GM21737 (cell line): ENCODE measurements around the gene FAM114A2.
"Not testable (repeated sequence)": the region's sequence is repeated elsewhere in the genome, so short reads cannot be mapped to it uniquely, and the experiment has no call there.

Experiments used
- ATAC-seq: cut with Tn5 transposase; IDR thresholded peaks from one replicate; pipeline ENCODE4 v1.9.1; 2021; ENCODE audit warnings: mild to moderate bottlenecking, moderate library complexity; ENCODE audit not compliant: unreplicated experiment

Gene FAM114A2

DNA sequence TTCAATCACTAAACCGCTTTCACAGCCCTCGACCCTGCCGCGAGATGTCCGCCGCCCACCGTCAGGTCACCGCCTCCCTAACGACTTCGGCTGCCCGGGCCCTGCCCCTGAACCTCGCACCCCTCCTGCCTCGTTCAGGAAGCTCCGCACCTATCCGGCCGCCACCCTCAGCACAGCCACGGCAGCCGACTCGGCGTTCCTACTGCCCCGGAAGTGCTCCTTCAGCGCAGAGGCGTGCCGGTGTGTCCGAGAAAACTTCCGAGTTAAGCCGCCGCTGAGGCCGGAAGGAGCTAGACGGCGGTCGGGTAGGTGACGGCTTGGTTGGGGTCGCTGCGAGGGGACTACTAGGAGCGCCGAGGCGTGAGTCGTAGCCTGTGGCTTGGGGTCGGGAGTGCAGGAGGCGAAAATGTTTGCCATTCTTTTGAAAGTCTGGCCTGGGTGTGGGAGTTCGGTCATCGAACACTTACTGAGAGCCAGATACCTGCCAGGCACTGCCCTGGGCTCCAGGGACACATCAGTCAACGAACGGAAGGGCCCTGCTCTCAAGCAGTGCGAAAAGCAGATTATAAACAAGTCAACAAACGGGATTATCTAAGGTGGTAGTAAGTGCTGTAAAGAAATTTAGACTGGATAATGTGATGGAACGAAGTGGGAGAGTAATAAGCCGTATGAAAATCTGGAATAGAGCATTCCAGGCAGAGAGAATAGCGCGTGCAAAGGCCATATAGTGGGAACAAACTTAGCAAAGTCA lies at the start of gene FAM114A2, which contains the start of gene MFAP3:
TSS of gene FAM114A2 (minus strand) at position 204 of the 751 bp plus-strand sequence. CDS start 3,957 bp downstream, outside the sequence.
TSS of gene MFAP3 (plus strand) at position 261 of the 751 bp plus-strand sequence. CDS start 10,756 bp downstream, outside the sequence.
- ATAC-seq: peak; percentile 99

DNA sequence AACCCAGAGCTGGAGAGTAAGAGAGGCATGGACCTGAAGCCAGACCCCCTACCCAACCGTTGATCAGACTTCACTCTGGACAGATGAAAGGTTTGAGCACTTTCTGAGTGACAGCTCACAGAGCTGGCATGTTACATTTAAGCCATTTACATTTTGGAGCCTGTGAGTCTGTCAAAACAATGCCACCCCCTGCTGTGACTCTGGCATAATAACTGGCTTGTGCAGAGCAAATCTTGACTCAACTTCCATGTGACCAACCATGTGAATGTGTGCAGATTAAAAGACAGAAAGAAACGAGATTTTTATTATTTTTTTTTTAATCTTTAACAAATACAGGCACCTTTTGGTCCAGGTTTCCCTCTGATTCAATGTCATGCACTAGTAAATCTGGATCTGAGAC lies 48.5 kb upstream of the FAM114A2 start:
- no peak for ATAC-seq

DNA sequence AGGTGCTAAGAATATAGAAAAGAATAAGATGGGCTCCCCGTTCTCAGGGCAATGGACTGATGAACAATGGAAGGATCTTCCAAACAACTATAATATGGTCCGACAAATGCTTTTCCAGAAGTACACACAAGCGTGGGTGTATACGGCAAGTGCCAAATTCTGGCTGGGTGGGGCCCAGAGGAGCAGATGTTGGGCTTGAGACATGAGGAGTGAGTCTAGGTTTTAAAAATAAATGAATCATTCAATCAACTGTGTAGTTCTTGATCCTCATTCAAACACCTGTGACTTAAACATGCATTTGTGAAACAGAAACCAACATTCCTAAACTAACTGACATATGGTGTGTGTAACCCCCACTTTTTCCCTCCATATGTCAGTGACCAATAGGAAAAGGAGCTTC lies 47.9 kb upstream of the FAM114A2 start:
- no peak for ATAC-seq

DNA sequence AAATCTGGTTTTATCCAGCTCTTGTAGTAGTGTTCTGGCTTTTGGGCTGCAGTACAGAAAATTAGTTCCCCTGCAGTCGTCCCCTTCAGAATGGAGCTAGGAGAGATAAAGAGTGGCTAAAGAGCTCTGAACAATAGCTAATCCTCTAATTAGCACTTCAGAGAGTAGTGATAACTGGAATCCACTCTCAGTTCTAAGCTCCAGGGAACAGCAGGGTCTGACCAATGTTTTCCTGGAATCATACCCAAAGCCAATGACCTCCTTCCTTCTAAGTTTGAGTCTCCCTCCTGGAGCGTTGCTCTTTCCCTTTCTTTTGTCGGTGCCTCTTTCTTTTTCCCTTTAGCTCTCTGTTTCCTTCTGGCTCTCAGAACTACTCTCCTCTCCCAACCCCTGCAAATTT lies 47.4 kb upstream of the FAM114A2 start:
- no peak for ATAC-seq

DNA sequence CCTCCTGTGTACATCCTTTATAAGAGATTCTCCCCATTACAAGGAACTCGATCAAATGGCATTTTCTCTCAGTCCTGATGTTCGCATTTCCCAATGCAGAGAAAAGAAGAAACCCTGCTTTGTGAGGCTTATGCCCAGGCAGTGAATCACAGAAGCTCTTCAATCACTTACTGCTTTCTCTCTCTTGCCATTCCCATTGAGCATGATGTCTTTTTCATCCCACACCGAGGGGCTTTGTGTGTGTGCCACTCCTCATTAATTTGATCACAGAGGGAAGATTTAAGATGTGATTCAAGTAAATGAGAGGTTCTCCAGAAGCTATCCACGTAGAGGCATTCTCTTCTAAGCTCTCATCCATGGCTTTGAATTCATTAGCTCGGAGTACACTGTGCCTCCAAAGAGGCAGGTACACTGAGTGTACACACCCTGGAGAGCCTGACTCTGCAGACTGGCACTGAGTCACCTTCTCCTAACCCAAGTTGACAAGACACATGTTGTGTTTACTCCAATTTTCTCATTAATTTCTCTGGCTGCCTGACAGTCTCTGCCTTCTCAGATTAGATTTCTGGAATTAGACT lies 45.4 kb upstream of the FAM114A2 start:
- ATAC-seq: no peak

DNA sequence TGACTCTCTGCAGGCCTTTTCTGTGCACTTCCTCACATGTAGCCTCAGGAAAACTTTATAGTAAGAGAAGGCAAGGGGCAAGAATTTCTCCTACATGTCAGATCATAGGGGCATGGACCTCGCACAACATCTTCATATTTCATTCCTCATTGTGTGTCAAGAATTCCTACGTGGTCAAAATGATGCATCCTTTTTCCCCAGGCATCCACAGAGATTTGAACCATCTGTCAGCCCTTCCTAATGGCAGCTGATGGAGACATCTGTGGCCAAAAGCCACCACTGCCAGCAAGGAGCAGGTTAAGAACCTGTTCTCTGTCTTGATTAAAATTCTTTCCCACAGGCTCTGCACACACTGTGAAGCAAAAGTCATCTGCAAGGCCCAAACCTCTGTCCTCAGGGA lies 42.5 kb upstream of the FAM114A2 start:
- ATAC-seq: no peak

DNA sequence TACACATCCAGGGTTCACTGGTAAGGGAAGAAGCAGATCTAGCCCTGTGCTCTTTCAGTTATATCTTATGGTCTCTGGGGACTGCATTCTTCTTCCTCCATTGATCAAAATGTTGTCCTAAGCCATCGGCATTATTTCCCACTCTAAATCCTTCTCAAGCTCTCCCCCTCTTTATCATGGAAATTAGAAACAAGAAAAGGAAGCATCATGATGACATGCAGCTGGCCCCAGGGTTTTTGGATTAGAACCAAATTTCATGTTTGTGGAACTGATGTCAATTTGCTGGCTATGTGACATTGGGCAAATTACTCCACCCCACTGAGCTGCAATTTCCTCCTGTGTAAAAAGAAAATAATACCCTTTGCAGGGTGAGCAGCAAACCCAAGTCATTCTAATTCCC lies 39.6 kb upstream of the FAM114A2 start:
- ATAC-seq: no peak

DNA sequence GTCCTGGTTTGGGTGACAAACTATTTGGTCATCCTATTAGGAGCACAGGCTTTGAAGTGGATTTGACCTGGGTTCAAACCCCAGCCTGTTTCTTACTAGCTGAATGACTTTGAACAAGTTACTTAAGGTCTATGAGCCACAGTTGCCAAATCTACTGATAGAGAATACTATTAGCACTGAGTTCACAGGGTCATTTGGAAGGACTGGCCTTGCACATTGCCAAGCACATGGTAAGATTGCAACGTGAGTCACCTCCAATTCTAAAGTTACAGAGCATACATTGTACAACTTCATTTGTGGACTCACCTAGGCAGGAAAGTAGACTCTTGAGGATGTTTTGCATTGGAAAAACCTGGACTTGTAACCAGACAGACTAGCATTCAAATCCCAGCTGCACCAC lies 39.0 kb upstream of the FAM114A2 start:
- no peak for ATAC-seq

DNA sequence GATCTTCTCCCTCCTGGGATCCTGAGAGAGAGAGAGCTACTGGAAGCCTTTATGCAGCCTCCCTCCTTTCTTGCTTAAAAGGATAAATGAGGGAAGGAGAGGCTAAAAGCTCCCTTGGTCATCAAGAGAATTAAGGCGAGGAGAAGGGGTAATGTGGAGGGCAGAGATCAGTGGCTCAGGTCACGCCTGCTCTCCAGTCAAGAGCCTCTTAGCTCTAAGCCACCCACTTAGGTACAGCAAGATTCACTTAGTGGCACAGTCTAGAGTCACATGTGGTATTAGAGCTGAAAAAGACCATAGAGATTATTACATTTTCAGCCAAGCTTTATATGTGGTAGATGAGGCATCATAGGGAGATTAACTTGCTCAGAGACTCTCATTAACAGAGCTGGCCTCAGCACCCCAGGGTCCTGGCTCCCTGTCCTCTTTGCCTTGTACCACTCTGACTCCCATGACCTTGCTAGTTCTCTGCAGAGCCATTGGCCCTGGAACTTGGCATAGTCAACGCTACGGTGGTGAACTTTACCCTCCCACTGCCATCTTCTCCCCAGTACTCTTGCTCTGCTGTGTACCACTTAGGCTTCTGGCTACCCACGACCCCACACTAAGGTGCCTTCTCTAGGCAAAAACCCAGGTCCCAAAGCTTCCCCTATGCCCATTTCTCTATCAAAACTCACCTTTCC lies 37.7 kb upstream of the FAM114A2 start:
- ATAC-seq: no peak

DNA sequence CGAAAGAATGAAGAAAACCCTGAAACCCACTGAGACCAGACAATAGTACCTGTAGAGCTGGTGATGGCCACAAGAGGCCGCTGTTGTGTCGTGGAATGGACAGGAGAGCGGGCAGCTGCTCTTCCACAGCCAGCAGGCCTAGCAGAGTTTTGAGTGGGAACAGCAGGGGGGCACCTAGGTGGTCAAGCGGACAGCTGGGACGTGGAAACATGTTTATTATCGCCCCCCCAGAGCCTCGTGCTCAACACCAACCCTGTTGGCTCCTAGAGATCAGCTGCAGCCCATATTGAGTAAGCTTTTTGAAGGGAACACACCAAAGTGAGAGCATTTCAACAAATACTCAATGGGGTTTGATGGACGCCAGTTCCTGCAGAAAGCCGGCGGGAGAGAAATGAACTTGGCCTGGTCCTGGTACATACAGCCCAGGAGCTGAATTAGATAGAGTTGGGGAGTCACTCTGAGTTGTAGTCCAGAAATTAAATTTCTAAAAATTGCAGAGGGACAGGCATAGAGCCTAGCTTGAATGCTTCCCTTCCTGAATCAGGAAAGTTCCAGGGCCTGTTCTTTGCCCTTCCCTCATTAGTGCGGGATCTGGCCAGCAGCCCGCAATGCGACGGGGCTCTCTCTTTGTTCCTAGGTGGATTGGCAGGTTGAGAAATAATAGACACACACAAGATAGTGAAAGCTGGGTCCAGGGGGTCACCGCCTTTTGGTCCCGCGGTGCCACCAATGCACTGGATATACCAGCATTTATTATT lies 33.9 kb upstream of the FAM114A2 start:
- peak; percentile 94 for ATAC-seq

DNA sequence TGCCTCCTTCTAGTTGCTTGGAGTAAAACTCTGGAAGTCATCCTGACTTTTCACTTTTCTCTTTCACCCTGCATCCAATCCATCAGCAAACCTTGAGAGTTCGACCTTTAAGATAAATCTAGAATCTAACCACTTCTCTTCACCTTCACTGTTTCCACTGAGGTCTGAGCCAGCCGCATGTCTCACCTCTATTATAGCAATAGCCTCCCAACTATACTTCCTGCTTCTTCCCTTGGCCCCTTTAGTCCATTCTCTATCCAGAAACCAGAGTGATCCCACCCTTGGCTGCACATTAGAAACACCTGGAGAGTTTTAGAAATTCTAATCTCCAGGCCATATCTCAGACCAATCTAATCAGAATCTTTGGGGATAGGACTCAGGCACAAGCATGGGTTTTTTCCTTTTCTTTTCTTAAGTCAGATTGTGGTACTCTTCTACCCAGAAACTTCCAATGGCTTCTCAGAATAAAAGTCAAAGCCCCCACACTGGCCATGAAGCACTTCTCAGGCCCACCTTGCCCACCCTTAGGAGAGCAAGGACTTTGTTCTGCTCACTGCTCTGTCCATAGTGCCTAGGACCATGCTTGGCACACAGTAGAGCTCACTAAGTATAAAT lies 33.2 kb upstream of the FAM114A2 start:
- ATAC-seq: no peak

DNA sequence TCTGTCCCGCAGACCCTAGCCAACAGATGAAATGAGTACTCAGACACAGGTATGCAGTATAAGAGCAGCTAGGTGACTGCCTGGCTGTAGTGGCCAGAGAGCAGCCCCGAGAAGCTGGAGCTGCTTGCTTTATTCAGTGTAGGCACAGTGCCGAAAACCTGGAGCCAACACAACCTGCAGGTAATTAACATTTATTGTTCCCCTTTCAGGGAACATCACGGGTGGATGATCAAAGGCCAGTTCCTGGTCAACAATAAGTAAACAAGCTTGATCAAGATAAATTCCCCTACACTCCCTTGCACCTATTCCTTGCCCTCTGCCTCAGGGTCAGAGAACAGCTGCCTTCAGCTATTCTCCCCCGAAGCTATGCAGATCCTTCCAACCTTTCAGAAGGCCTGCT lies 31.1 kb upstream of the FAM114A2 start:
- not testable (repeated sequence) for ATAC-seq

DNA sequence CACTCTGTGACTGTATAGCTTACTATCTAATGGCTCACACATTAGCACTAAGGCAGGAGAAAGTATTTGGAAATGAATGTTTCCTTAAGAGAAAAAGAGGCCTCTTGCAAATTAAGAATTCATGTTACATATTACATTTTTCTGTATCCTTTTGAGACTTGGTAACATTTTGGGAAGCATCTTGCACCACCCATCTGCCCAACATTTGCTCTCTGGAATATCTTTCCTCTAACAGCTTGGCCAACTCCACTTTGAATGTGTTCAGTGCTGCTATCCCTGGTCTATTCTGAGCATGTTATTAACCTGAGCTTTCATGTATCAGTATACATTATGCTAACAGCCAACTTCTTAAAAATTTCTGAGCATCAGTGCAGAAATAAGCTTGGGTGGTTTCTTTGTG lies 27.3 kb upstream of the FAM114A2 start:
- ATAC-seq: no peak

DNA sequence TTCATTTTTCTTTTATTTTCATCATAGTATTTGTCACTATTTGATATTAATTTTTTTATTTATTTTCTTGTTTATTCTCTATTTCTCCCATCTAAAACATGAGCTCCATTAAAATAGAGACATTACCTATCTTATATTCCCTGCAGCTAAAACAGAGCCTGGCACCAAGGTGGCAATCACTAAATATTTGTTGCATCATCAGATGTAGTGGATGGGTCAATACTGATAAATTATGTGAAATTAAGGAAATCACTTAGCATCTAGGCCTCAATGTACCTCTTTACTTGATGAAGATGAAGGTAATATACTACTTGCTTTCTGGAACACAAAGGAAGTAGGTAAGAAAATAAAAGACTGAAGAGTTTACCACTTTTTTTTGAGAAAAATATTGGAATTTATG lies 24.7 kb upstream of the FAM114A2 start:
- no peak for ATAC-seq

DNA sequence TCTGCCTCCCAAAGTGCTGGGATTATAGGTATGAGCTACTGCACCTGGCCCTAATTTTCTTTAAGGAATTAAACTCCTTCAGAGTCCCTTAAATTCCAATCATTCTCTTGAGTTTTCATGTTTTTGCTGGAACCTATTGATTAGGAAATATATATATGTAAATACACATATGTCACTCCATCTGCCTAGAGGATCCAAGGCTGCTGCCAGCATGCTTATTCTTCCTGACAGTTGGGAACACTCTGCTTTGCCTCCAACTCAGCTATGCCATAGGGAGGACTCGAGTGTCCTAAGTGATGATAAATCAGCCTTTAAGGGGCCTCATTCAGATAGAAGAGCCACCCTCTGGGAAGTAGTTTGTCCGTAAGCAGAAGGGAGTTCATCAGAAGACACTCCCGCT lies 21.9 kb upstream of the FAM114A2 start:
- no peak for ATAC-seq

DNA sequence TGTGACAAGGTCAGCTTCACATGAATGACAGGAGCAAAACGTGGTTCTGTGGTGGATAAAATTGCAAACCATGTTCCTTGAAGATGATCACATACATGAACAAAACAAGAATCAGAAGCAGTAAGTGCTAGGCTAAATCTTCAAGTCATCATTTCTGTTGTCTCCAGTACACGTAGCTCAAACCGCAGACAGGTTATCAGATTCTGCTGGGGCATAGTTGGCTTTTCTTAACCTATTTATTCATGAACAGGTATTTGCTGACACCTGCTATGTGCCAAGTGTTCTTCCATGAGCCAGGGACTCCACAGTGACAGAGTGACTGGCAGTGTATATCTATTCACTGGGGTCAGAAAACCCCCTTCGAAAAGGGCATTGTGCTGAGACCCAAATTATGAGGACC lies 20.9 kb upstream of the FAM114A2 start:
- no peak for ATAC-seq

DNA sequence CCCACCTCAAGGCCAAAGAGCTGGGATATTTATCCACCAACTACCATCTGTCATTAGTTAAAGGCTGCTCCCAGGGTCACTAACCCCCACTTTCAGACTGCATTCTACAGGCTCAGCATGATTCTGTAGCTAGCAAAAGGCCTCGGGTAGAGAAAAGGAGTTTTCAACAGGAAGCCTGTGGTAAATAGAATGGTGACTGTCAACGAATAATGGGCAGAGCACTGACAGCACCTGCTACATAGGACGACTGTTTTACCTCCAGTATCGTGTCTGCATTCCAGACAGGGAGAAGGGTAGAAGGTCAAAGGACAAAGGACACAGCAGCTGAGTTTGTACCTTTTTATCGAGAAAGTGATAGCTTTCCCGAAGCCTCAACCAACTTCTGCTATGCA lies 20.3 kb upstream of the FAM114A2 start:
- ATAC-seq: no peak

DNA sequence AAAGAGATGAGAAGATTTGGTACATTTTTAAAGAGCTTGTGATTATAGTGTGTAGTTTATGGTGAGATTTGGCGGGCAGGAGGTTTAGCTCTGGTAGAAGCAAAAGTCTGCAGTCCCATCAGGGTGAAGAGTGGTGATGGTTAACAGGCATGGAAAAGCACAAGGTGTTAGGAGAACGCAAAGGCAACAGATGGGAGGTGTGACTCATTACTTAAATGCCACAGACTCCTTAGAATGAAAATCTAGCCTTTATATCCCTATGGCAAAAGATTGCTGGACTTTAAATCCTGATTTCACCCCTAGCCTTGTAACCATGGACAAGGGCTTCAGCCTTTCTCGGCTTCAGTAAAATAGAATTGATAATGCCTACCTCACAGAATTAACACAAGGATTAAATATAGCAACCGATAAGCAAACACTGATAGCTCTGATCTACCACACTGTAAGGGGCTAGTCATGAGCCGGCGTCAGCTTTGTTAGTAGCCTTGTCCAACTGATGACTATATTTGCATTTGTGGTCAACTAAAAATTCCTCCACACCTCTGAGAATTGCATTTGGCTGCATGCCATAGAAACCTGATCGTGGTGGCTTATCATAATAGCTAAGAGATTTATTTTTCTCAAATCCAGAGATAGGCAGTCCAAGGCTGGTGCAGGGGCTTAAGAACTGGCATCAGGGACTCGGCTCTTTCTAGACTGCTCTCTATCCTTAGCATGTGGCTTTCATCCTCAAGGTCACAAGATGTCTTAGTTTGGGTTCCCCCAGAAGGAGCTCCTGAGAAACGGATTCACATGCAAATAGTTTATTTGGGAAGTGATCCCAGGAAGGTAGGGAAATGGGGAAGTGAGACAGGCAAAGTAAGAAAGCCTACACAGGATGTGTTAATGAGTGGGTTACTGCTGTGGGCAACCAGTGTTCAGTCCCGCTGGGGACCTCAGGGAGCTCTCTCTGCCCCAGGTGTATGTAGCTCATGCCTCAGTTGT lies 19.6 kb upstream of the FAM114A2 start:
- ATAC-seq: peak; percentile 63

DNA sequence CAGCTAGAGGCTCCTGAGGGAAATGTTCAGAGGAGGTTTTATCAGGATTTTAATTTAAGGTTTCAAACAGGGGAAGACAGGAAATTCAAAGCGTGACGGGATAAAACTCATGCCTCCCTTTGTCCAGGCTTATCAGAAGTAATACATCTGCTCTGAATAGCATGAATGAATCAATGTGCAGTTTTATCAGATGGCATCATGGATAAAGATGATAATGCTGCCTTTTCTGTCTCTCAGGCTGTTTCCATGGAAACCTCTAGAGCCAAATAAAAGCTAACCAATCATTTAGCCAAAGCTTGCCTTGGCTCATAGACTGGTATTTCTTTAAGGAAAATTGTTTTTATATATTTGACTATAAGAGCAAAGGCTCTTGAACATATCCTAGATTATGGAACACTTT lies 16.5 kb upstream of the FAM114A2 start:
- ATAC-seq: no peak

DNA sequence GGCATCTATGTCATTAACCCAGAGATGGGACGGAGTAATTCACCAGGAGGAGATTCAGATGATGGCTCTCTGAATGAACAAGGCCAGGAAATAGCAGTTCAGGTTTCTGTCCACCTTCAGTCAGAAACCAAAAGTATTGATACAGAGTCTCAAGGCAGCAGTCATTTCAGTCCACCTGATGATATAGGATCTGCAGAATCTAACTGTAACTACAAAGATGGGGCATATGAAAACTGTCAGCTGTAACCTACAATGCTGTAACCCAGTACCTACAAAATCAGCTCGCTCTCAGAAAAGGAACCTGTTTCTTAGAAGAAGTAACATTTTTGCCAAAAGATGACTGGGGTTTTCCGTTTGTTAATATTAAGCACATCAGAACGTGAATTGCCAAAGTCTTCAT lies 14.8 kb upstream of the FAM114A2 start:
- no peak for ATAC-seq
